Measurements from ENCODE around the gene ADRM1.

- TF ChIP-seq CTCF (IDR thresholded peaks at IDR 0.05) (no peak), POLR2AphosphoS5 (IDR thresholded peaks at IDR 0.05) (no peak), POLR2A (IDR thresholded peaks at IDR 0.05) (no peak)
Observed at GRCh38 chr20:62322492-62323041, 19.8 kb downstream of the ADRM1 start.
